SK-N-SH (cell line): ENCODE data around the gene ADGRL3.

Experiments used
- CHD2 ChIP-seq: fragments of 150-350 bp; IDR thresholded peaks from 2 replicates; pipeline ENCODE4 v1.6.1; 2018; ENCODE audit warnings: low read length; ENCODE audit not compliant: partially characterized antibody
- RCOR1 ChIP-seq: fragments of 150-350 bp; IDR thresholded peaks from 2 replicates; pipeline ENCODE4 v1.6.1; 2017; ENCODE audit warnings: antibody characterized with exemption, low read length

GRCh38 chr4:61520166-61520565 lies 320.0 kb downstream of the ADGRL3 start:
- TF ChIP-seq RCOR1 (no peak), CHD2 (no peak)
